ENCODE measurements around the gene TNK1. TPM values are rescaled to one million over a fixed set of nuclear protein-coding genes. Genes with fewer than 3 reads are reported as not detected.

The TNK1 gene
- total RNA-seq, 1 experiment from 2014 or later: 6.4 TPM

DNA sequence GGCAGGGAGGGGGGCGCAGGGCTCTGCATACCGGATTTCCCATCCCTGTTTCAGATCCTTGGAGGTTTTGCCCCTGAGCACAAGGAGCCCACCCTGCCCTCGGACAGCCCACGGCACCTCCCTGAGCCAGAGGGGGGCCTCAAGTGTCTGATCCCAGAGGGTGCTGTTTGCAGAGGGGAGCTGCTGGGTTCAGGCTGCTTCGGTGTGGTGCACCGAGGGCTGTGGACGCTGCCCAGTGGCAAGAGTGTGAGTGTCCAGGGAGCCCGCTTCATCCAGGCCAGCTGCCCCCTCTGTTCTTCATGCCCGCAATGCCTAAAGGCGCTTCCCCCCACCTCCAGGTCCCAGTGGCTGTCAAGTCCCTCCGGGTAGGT lies 2.5 kb downstream of the TNK1 start:
- DNase-seq (ENCODE audit: unreplicated experiment): no peak
- no TSS peak for BruUV-seq (replicated peaks)
- H3K27me3 Mint-ChIP-seq (ENCODE audit: insufficient read depth, unreplicated experiment): no peaks in the 10 kb centered on the region
- CTCF ChIA-PET: interaction anchor here (0.8 to 1.7 kb wide), 2 partner anchors 26 to 28 kb away, joined by 3 to 6 read pairs; no protein-coding TSS in a partner anchor
- TF ChIP-seq, protein P1, sequence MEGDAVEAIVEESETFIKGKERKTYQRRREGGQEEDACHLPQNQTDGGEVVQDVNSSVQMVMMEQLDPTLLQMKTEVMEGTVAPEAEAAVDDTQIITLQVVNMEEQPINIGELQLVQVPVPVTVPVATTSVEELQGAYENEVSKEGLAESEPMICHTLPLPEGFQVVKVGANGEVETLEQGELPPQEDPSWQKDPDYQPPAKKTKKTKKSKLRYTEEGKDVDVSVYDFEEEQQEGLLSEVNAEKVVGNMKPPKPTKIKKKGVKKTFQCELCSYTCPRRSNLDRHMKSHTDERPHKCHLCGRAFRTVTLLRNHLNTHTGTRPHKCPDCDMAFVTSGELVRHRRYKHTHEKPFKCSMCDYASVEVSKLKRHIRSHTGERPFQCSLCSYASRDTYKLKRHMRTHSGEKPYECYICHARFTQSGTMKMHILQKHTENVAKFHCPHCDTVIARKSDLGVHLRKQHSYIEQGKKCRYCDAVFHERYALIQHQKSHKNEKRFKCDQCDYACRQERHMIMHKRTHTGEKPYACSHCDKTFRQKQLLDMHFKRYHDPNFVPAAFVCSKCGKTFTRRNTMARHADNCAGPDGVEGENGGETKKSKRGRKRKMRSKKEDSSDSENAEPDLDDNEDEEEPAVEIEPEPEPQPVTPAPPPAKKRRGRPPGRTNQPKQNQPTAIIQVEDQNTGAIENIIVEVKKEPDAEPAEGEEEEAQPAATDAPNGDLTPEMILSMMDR (IDR thresholded peaks at IDR 0.05; ENCODE audit: unreplicated experiment): no peak
- no peak overlapping the region for H3K27ac Mint-ChIP-seq (ENCODE audit: low read depth, unreplicated experiment)
- H3K4me1 Mint-ChIP-seq (ENCODE audit: insufficient read depth, unreplicated experiment): peaks cover 13% of the 10 kb centered on the region
- POLR2A ChIA-PET: interaction anchor here (0.6 to 1.4 kb wide), 3 partner anchors 9 to 22 kb away, joined by 3 read pairs; no protein-coding TSS in a partner anchor
- H3K9me3 Mint-ChIP-seq (ENCODE audit: unreplicated experiment): peaks cover 9% of the 10 kb centered on the region
- intact Hi-C loops (cut with micrococcal nuclease): no loop called here
- no peak overlapping the region for H3K4me3 Mint-ChIP-seq (ENCODE audit: unreplicated experiment)
- peaks cover 27% of the 10 kb centered on the region for H3K36me3 Mint-ChIP-seq (ENCODE audit: insufficient read depth, unreplicated experiment)

- intact Hi-C loops (cut with micrococcal nuclease): no loop called here
- Mint-ChIP-seq H3K36me3 (ENCODE audit: insufficient read depth, unreplicated experiment) (peaks cover 33% of the 10 kb centered on the region), H3K4me1 (ENCODE audit: insufficient read depth, unreplicated experiment) (peaks cover 13% of the 10 kb centered on the region), H3K4me3 (ENCODE audit: unreplicated experiment) (no peak overlapping the region), H3K9me3 (ENCODE audit: unreplicated experiment) (peaks cover 7% of the 10 kb centered on the region), H3K27me3 (ENCODE audit: insufficient read depth, unreplicated experiment) (no peaks in the 10 kb centered on the region), H3K27ac (ENCODE audit: low read depth, unreplicated experiment) (no peak overlapping the region)
- ChIA-PET POLR2A (interaction anchor here (0.6 to 1.4 kb wide), 5 partner anchors 9 to 100 kb away, joined by 3 read pairs; no protein-coding TSS in a partner anchor), CTCF (no interaction called here)
- TF ChIP-seq, protein P1 (IDR thresholded peaks at IDR 0.05; ENCODE audit: unreplicated experiment): no peak
- DNase-seq (ENCODE audit: unreplicated experiment): no peak
- BruUV-seq (replicated peaks): no TSS peak
Measured at GRCh38 chr17:7383742-7384488, 3.0 kb downstream of the TNK1 start.

- no peaks in the 10 kb centered on the region for H3K27me3 Mint-ChIP-seq (ENCODE audit: insufficient read depth, unreplicated experiment)
- H3K27ac Mint-ChIP-seq (ENCODE audit: low read depth, unreplicated experiment): no peak overlapping the region
- peaks cover 13% of the 10 kb centered on the region for H3K4me1 Mint-ChIP-seq (ENCODE audit: insufficient read depth, unreplicated experiment)
- TF ChIP-seq, protein P1 (IDR thresholded peaks at IDR 0.05; ENCODE audit: unreplicated experiment): no peak
- CTCF ChIA-PET: interaction anchor here (1.2 kb wide), 1 partner anchor 30 kb away, joined by 3 read pairs; no protein-coding TSS in a partner anchor
- peaks cover 40% of the 10 kb centered on the region for H3K36me3 Mint-ChIP-seq (ENCODE audit: insufficient read depth, unreplicated experiment)
- intact Hi-C loops (cut with micrococcal nuclease): no loop called here
- BruUV-seq (replicated peaks): no TSS peak
- DNase-seq (ENCODE audit: unreplicated experiment): no peak
- H3K4me3 Mint-ChIP-seq (ENCODE audit: unreplicated experiment): no peak overlapping the region
- no peaks in the 10 kb centered on the region for H3K9me3 Mint-ChIP-seq (ENCODE audit: unreplicated experiment)
- POLR2A ChIA-PET: interaction anchor here (0.7 to 1.4 kb wide), 4 partner anchors 13 to 173 kb away, joined by 3 to 4 read pairs (median 3); no protein-coding TSS in a partner anchor
Measured at GRCh38 chr17:7384489-7385081, 3.7 kb downstream of the TNK1 start.

- H3K4me3 Mint-ChIP-seq (ENCODE audit: unreplicated experiment): no peak overlapping the region
- DNase-seq (ENCODE audit: unreplicated experiment): no peak
- H3K27me3 Mint-ChIP-seq (ENCODE audit: insufficient read depth, unreplicated experiment): no peaks in the 10 kb centered on the region
- CTCF ChIA-PET: interaction anchor here (0.6 to 1.2 kb wide), 4 partner anchors 29 to 73 kb away, joined by 3 to 4 read pairs (median 3); no protein-coding TSS in a partner anchor
- POLR2A ChIA-PET: interaction anchor here (1.2 to 1.6 kb wide), 2 partner anchors 11 to 165 kb away, joined by 3 to 4 read pairs; no protein-coding TSS in a partner anchor
- peaks cover 50% of the 10 kb centered on the region for H3K36me3 Mint-ChIP-seq (ENCODE audit: insufficient read depth, unreplicated experiment)
- H3K9me3 Mint-ChIP-seq (ENCODE audit: unreplicated experiment): no peaks in the 10 kb centered on the region
- intact Hi-C loops (cut with micrococcal nuclease): no loop called here
- no peaks in the 10 kb centered on the region for H3K4me1 Mint-ChIP-seq (ENCODE audit: insufficient read depth, unreplicated experiment)
- no peak overlapping the region for H3K27ac Mint-ChIP-seq (ENCODE audit: low read depth, unreplicated experiment)
- BruUV-seq (replicated peaks): no TSS peak
- TF ChIP-seq, protein P1 (IDR thresholded peaks at IDR 0.05; ENCODE audit: unreplicated experiment): no peak
Measured at GRCh38 chr17:7388856-7389255, 8.0 kb downstream of the TNK1 start.
